Astrocyte (in vitro differentiated cells and primary cell): ENCODE measurements around the gene CD101. TPM values are rescaled to one million over a fixed set of nuclear protein-coding genes. Genes with fewer than 3 reads are reported as not detected.

Experiments
- DNase-seq: peaks from one replicate; pipeline ENCODE4 v3.0.0-alpha.2; 2010; ENCODE audit warnings: low read depth
- FAIRE-seq: peaks from 2 replicates; lab custom pipeline; 2011; peaks lifted over from hg19 to GRCh38; lab: Jason Lieb, UNC
- H2AFZ ChIP-seq: 2 replicates; pipeline ENCODE4 v1.6.0; 2012; ENCODE audit warnings: low read depth, low read length, inconsistent platforms
- H3K27ac ChIP-seq: 2 replicates; pipeline ENCODE4 v1.5.1; 2011; ENCODE audit warnings: low read depth, low read length, inconsistent platforms
- H3K27me3 ChIP-seq: 2 replicates; pipeline ENCODE4 v1.6.0; 2011; ENCODE audit warnings: low read length, inconsistent platforms; ENCODE audit not compliant: insufficient read depth
- H3K36me3 ChIP-seq: 2 replicates; pipeline ENCODE4 v1.5.1; 2011; ENCODE audit warnings: low read length, inconsistent platforms; ENCODE audit not compliant: insufficient read depth
- H3K4me1 ChIP-seq: 2 replicates; pipeline ENCODE4 v1.5.1; 2011; ENCODE audit warnings: low read length, inconsistent platforms; ENCODE audit not compliant: insufficient read depth
- H3K4me2 ChIP-seq: 2 replicates; pipeline ENCODE4 v1.6.0; 2012; ENCODE audit warnings: low read length, inconsistent platforms
- H3K4me3 ChIP-seq: 2 replicates; pipeline ENCODE4 v1.5.1; 2011; ENCODE audit warnings: low read depth, mild to moderate bottlenecking, low read length, inconsistent platforms; ENCODE audit not compliant: insufficient read depth
- H3K79me2 ChIP-seq: 2 replicates; pipeline ENCODE4 v1.6.0; 2012; ENCODE audit warnings: mild to moderate bottlenecking, low read length, inconsistent platforms; ENCODE audit not compliant: insufficient read depth
- H3K9ac ChIP-seq: 2 replicates; pipeline ENCODE4 v1.6.0; 2012; ENCODE audit warnings: mild to moderate bottlenecking, low read length, inconsistent platforms
- H3K9me3 ChIP-seq: 2 replicates; pipeline ENCODE4 v1.5.1; 2012; ENCODE audit warnings: low read depth, mild to moderate bottlenecking, low read length, inconsistent platforms; ENCODE audit not compliant: insufficient read depth
- H4K20me1 ChIP-seq: 2 replicates; pipeline ENCODE4 v1.6.0; 2012; ENCODE audit warnings: low read length, inconsistent platforms; ENCODE audit not compliant: insufficient read depth
- H3K27ac Mint-ChIP-seq: one replicate; pipeline ENCODE4 v1.8.0; 2021; ENCODE audit warnings: mild to moderate bottlenecking, mixed read lengths; ENCODE audit not compliant: unreplicated experiment
- H3K27me3 Mint-ChIP-seq: one replicate; pipeline ENCODE4 v1.8.0; 2021; ENCODE audit warnings: low read depth, mixed read lengths; ENCODE audit not compliant: unreplicated experiment
- H3K36me3 Mint-ChIP-seq: one replicate; pipeline ENCODE4 v1.8.0; 2021; ENCODE audit warnings: low read depth, mixed read lengths; ENCODE audit not compliant: unreplicated experiment
- H3K4me1 Mint-ChIP-seq: one replicate; pipeline ENCODE4 v1.8.0; 2021; ENCODE audit warnings: low read depth, mixed read lengths; ENCODE audit not compliant: unreplicated experiment
- H3K4me3 Mint-ChIP-seq: one replicate; pipeline ENCODE4 v1.8.0; 2021; ENCODE audit warnings: mild to moderate bottlenecking, moderate library complexity, mixed read lengths; ENCODE audit not compliant: unreplicated experiment
- H3K9me3 Mint-ChIP-seq: one replicate; pipeline ENCODE4 v1.8.0; 2021; ENCODE audit warnings: mild to moderate bottlenecking, mixed read lengths; ENCODE audit not compliant: unreplicated experiment
- EZH2 ChIP-seq: IDR thresholded peaks from 2 replicates; pipeline ENCODE4 v1.6.1; 2012; ENCODE audit warnings: mild to moderate bottlenecking, low read length, inconsistent platforms; ENCODE audit not compliant: insufficient read depth
- total RNA-seq: library from RNA; stranded (reverse); gene quantifications from 2 replicates; pipeline ENCODE4 v1.2.1, GENCODE V29; 2021
- TF ChIP-seq, protein P1 (sequence below): IDR thresholded peaks from 2 replicates; pipeline ENCODE4 v1.5.1; 2011; ENCODE audit warnings: low read depth, mild to moderate bottlenecking, inconsistent platforms, low read length, moderate library complexity; ENCODE audit not compliant: insufficient read depth

Gene CD101
- total RNA-seq, 1 donor from 2014 or later, result 1.6 TPM

DNA sequence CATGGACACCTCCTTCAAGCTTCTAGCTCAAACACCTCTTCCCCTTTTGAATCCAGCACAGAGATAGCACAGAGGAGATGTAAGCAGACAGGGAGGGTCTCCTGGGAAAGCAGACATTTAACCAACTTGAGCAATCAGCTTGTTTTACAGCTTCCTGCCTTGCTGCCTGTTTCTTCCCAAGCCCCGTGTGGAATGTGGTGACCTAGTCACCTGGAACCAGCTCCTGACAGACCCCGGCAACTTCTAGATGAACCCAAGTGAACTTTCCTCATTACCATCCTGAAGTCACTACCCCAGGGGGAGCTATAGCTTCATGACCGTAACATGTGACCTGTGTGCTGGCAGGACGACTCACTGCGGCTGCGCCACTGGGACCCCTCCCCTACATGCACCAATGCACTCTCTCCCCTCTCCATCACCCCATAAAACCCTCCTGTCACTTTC is 34.5 kb downstream of the CD101 start:
- Mint-ChIP-seq H3K4me3 (no peak overlapping the region), H3K27ac (peak overlapping the region; percentile 19), H3K27me3 (no peaks in the 10 kb centered on the region), H3K9me3 (peaks cover 4% of the 10 kb centered on the region), H3K4me1 (peaks cover 6% of the 10 kb centered on the region), H3K36me3 (peaks cover 6% of the 10 kb centered on the region)
- no peaks in the 10 kb centered on the region for H4K20me1 ChIP-seq
- DNase-seq (no peak), FAIRE-seq (no peak)
- no peak overlapping the region for H2AFZ ChIP-seq
- no peaks in the 10 kb centered on the region for H3K9me3 ChIP-seq
- H3K27ac ChIP-seq, result no peak overlapping the region
- H3K4me2 ChIP-seq, result no peak overlapping the region
- H3K9ac ChIP-seq, result no peak overlapping the region
- no peaks in the 10 kb centered on the region for H3K36me3 ChIP-seq
- H3K79me2 ChIP-seq, result no peaks in the 10 kb centered on the region
- TF ChIP-seq, protein P1, sequence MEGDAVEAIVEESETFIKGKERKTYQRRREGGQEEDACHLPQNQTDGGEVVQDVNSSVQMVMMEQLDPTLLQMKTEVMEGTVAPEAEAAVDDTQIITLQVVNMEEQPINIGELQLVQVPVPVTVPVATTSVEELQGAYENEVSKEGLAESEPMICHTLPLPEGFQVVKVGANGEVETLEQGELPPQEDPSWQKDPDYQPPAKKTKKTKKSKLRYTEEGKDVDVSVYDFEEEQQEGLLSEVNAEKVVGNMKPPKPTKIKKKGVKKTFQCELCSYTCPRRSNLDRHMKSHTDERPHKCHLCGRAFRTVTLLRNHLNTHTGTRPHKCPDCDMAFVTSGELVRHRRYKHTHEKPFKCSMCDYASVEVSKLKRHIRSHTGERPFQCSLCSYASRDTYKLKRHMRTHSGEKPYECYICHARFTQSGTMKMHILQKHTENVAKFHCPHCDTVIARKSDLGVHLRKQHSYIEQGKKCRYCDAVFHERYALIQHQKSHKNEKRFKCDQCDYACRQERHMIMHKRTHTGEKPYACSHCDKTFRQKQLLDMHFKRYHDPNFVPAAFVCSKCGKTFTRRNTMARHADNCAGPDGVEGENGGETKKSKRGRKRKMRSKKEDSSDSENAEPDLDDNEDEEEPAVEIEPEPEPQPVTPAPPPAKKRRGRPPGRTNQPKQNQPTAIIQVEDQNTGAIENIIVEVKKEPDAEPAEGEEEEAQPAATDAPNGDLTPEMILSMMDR, result no peak
- no peak for TF ChIP-seq EZH2
- H3K27me3 ChIP-seq, result no peaks in the 10 kb centered on the region
- H3K4me1 ChIP-seq, result no peaks in the 10 kb centered on the region
- no peak overlapping the region for H3K4me3 ChIP-seq

DNA sequence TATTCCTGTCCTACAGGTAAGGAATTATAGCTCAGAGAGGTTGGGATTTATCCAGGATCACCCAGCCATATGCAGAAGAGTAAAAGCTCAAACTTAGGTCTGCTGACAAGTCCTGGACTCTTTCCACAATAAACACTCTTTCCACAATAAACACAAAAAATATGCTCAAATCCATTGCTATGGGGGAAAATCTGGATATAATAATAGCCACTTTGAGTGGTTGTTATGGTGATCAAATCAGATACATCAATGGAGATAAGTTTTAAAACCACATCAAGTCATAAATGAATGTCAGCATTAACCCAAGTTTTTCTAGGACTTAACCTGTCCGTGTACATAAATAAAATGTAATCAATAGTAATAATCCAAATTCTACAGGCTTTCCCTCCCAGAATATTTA is 36.2 kb downstream of the CD101 start:
- Mint-ChIP-seq H3K4me3 (no peak overlapping the region), H3K4me1 (peaks cover 6% of the 10 kb centered on the region), H3K27ac (no peak overlapping the region), H3K36me3 (peaks cover 3% of the 10 kb centered on the region), H3K9me3 (peaks cover 4% of the 10 kb centered on the region), H3K27me3 (no peaks in the 10 kb centered on the region)
- H3K4me3 ChIP-seq, result no peak overlapping the region
- FAIRE-seq (no peak), DNase-seq (no peak)
- H3K27ac ChIP-seq, result no peak overlapping the region
- H3K4me2 ChIP-seq, result no peak overlapping the region
- TF ChIP-seq, protein P1, result no peak
- TF ChIP-seq EZH2, result no peak
- H3K9me3 ChIP-seq, result no peaks in the 10 kb centered on the region
- no peaks in the 10 kb centered on the region for H3K4me1 ChIP-seq
- no peaks in the 10 kb centered on the region for H4K20me1 ChIP-seq
- H3K36me3 ChIP-seq, result no peaks in the 10 kb centered on the region
- H3K9ac ChIP-seq, result no peak overlapping the region
- H2AFZ ChIP-seq, result no peak overlapping the region
- no peaks in the 10 kb centered on the region for H3K27me3 ChIP-seq
- H3K79me2 ChIP-seq, result no peaks in the 10 kb centered on the region

DNA sequence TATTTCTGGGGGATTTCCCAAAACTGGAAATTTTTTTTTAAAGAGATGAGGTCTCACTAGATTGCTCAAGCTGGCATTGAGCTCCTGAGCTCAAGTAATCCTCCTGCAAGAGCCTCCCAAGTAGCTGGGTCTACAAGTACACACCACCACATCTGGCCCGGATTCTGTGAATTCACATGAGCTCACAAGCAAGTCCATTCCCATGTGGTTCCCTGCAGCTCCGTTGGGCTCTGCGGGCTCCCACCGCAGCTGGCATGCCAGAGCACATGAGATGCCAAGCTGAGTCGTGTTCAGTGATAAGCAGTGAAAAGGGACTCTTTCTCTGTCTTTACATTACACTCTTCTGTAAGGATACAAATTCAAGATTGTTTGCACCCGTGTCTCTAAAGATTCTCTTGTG is 36.7 kb downstream of the CD101 start:
- Mint-ChIP-seq H3K4me1 (peaks cover 6% of the 10 kb centered on the region), H3K27ac (no peak overlapping the region), H3K9me3 (peaks cover 2% of the 10 kb centered on the region), H3K36me3 (peaks cover 3% of the 10 kb centered on the region), H3K4me3 (no peak overlapping the region), H3K27me3 (no peaks in the 10 kb centered on the region)
- Histone ChIP-seq H3K4me1 (no peaks in the 10 kb centered on the region), H3K79me2 (no peaks in the 10 kb centered on the region), H2AFZ (no peak overlapping the region), H3K9me3 (no peaks in the 10 kb centered on the region), H3K4me3 (no peak overlapping the region), H3K36me3 (no peaks in the 10 kb centered on the region), H3K9ac (no peak overlapping the region), H3K27ac (no peak overlapping the region), H4K20me1 (no peaks in the 10 kb centered on the region), H3K27me3 (no peaks in the 10 kb centered on the region), H3K4me2 (no peak overlapping the region)
- DNase-seq, result no peak
- FAIRE-seq, result no peak
- no peak for TF ChIP-seq EZH2
- TF ChIP-seq, protein P1, result no peak
